HepG2 (cell line): ENCODE results near the gene ACOT8. TPM values are rescaled to one million over a fixed set of nuclear protein-coding genes. Genes with fewer than 3 reads are reported as not detected.

Experiments
- AFF4 ChIP-seq: sonication (generic); formaldehyde crosslinking; IDR thresholded peaks from 2 replicates; pipeline ENCODE4 v1.4.0; 2020; ENCODE audit warnings: missing genetic modification reagents
- BHLHE40 ChIP-seq: IDR thresholded peaks from 2 replicates; pipeline ENCODE4 v1.6.1; 2011; ENCODE audit warnings: low read length, improper control_type of control experiment
- RCOR2 ChIP-seq: IDR thresholded peaks from 2 replicates; pipeline ENCODE4 v1.6.1; 2016; ENCODE audit warnings: missing biosample characterization, missing genetic modification reagents
- RORA ChIP-seq: sonication (generic); formaldehyde crosslinking; IDR thresholded peaks from 2 replicates; pipeline ENCODE4 v1.5.0; 2020; ENCODE audit warnings: mild to moderate bottlenecking, missing genetic modification reagents, moderate library complexity
- TERF1 ChIP-seq: sonication (generic); formaldehyde crosslinking; IDR thresholded peaks from 2 replicates; pipeline ENCODE4 v1.8.0; 2022; ENCODE audit warnings: mild to moderate bottlenecking, missing genetic modification reagents, moderate library complexity
- ZBTB46 ChIP-seq: sonication (generic); formaldehyde crosslinking; IDR thresholded peaks from 2 replicates; pipeline ENCODE4 v1.4.0; 2020; ENCODE audit warnings: mild to moderate bottlenecking, missing genetic modification reagents, borderline replicate concordance
- ZFY ChIP-seq: sonication (generic); formaldehyde crosslinking; IDR thresholded peaks from 2 replicates; pipeline ENCODE4 v1.4.0; 2020; ENCODE audit warnings: missing genetic modification reagents
- ZNF136 ChIP-seq: sonication (generic); formaldehyde crosslinking; IDR thresholded peaks from 2 replicates; pipeline ENCODE4 v1.8.1; 2022; ENCODE audit warnings: low read depth, mild to moderate bottlenecking, moderate library complexity, missing genetic modification reagents
- ZNF234 ChIP-seq: sonication (generic); formaldehyde crosslinking; conservative IDR thresholded peaks from 2 replicates; pipeline ENCODE4 v1.5.1; 2020; ENCODE audit warnings: mild to moderate bottlenecking, missing genetic modification reagents
- polyA plus RNA-seq, 8 experiments: library from polyadenylated mRNA; depleted of rRNA in 3 of 8; stranded (reverse) in 7 of 8; unstranded in 1 of 8; fragments of >200 nt; fragmentation: Illumina TruSeq in 4 of 8; extraction: Trizol in 4 of 8; gene quantifications; 2 replicates each; pipeline versions ENCODE4 v1.2.1 to v1.2.3, GENCODE V29; 2011 to 2016; ENCODE audit warnings: low read depth in 4 of 8, missing spikeins in 1 of 8, mixed read lengths in 1 of 8; ENCODE audit not compliant: insufficient read depth in 1 of 8
- total RNA-seq, 5 experiments: library from RNA; depleted of rRNA; stranded (reverse); fragments of >200 nt; fragmentation: Illumina TruSeq; extraction: Trizol; gene quantifications; 2 replicates each; pipeline ENCODE4 v1.2.3, GENCODE V29; 2016; ENCODE audit warnings: low read depth in 1 of 5
- TF ChIP-seq, protein P1 (sequence below): sonication (generic); formaldehyde crosslinking; IDR thresholded peaks from 2 replicates; pipeline ENCODE4 v1.4.0; 2020; ENCODE audit warnings: missing genetic modification reagents
- TF ChIP-seq, protein P2 (sequence below): sonication (generic); formaldehyde crosslinking; IDR thresholded peaks from 2 replicates; pipeline ENCODE4 v1.9.0; 2021; ENCODE audit warnings: mild to moderate bottlenecking, missing genetic modification reagents

The ACOT8 gene
- total and polyA plus RNA-seq, 2 of the 13 experiments (the other 11 are each of a cell fraction or from before 2014, with no cell fraction given), result 31.4 to 45.5 TPM

DNA sequence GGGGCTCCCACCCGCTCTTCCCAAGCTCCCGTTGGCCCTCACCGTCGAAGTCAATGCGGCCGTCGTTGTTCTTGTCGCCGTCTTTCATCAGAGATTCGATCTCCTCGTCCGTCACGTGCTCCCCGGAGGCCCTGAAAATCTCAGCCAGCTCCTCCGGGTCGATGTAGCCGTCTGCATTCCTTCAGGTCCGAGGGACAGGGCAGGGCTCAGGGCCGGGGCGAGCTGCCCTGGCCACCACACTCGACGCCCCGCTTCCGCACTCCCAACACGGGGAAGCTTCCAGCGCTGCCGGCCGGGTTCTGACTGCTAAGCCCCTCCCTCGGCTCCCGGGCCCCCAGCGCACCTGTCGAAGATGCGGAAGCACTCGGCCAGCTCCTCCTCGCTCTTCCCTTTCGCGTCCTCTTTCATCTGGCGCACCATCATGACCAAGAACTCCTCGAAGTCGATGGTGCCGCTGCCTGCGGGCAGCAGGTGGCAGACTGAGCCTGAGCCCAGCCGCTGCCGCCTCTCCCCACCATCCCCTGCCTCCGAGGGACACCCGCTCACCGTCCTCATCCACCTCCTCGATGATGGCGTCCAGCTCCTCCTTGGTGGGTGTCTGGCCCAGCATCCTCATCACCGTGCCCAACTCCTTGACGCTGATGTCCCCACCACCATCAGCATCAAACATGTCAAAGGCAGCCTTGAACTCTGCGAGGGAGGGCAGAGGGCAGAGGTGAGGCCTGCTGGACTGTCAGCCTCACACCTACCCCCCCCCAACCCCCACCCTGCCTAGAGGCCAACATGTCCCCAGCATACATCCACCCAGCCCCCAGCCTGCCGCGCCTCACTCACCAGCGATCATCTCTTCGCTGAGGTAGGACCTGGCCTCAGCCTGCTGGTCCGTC, 33.0 kb downstream of the ACOT8 start (continued):
- TF ChIP-seq ZNF234 (CRISPR knock-in tag) (peak; percentile 71; the same call in 1 of the 2 replicates), ZBTB46 (no peak), AFF4 (CRISPR knock-in tag) (no peak), TERF1 (CRISPR knock-in tag) (no peak), ZNF136 (CRISPR knock-in tag) (no peak), RORA (CRISPR knock-in tag) (no peak), BHLHE40 (0 out of 2 replicates have a peak, but pooled peaks have one; percentile 6), RCOR2 (no peak), ZFY (CRISPR knock-in tag) (peak; percentile 27; the same call in 1 of the 2 replicates)
- TF ChIP-seq, protein P1, sequence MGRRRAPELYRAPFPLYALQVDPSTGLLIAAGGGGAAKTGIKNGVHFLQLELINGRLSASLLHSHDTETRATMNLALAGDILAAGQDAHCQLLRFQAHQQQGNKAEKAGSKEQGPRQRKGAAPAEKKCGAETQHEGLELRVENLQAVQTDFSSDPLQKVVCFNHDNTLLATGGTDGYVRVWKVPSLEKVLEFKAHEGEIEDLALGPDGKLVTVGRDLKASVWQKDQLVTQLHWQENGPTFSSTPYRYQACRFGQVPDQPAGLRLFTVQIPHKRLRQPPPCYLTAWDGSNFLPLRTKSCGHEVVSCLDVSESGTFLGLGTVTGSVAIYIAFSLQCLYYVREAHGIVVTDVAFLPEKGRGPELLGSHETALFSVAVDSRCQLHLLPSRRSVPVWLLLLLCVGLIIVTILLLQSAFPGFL (CRISPR knock-in tag), result no peak
- TF ChIP-seq, protein P2, sequence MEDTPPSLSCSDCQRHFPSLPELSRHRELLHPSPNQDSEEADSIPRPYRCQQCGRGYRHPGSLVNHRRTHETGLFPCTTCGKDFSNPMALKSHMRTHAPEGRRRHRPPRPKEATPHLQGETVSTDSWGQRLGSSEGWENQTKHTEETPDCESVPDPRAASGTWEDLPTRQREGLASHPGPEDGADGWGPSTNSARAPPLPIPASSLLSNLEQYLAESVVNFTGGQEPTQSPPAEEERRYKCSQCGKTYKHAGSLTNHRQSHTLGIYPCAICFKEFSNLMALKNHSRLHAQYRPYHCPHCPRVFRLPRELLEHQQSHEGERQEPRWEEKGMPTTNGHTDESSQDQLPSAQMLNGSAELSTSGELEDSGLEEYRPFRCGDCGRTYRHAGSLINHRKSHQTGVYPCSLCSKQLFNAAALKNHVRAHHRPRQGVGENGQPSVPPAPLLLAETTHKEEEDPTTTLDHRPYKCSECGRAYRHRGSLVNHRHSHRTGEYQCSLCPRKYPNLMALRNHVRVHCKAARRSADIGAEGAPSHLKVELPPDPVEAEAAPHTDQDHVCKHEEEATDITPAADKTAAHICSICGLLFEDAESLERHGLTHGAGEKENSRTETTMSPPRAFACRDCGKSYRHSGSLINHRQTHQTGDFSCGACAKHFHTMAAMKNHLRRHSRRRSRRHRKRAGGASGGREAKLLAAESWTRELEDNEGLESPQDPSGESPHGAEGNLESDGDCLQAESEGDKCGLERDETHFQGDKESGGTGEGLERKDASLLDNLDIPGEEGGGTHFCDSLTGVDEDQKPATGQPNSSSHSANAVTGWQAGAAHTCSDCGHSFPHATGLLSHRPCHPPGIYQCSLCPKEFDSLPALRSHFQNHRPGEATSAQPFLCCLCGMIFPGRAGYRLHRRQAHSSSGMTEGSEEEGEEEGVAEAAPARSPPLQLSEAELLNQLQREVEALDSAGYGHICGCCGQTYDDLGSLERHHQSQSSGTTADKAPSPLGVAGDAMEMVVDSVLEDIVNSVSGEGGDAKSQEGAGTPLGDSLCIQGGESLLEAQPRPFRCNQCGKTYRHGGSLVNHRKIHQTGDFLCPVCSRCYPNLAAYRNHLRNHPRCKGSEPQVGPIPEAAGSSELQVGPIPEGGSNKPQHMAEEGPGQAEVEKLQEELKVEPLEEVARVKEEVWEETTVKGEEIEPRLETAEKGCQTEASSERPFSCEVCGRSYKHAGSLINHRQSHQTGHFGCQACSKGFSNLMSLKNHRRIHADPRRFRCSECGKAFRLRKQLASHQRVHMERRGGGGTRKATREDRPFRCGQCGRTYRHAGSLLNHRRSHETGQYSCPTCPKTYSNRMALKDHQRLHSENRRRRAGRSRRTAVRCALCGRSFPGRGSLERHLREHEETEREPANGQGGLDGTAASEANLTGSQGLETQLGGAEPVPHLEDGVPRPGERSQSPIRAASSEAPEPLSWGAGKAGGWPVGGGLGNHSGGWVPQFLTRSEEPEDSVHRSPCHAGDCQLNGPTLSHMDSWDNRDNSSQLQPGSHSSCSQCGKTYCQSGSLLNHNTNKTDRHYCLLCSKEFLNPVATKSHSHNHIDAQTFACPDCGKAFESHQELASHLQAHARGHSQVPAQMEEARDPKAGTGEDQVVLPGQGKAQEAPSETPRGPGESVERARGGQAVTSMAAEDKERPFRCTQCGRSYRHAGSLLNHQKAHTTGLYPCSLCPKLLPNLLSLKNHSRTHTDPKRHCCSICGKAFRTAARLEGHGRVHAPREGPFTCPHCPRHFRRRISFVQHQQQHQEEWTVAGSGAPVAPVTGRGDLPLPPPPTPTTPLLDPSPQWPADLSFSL, result no peak
